ENCODE results near the gene BEGAIN.

The BEGAIN gene

DNA sequence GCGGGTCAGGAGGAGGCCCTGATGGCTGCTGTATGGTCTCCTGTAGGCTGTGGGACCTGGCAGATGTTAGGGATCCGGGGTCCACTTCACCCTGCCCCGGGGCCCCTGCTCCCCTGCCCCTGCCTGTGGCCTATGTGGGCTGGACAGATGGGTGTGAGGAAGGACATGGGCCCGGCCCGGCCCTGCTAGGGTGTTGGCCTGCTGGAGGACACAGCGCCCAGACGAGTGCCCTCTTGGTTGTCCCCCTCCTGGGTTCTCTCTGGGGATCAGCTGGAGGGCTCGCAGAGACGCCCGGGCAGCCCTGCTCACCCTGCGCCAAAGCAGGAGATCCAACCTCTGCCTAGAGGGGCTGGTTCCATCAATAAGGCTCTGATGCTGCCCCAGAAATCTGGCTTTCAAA lies 36.2 kb downstream of the BEGAIN start:
- no peak overlapping the region for H3K4me3 ChIP-seq (replicated peaks; ENCODE audit: low read depth, low read length)
- no peak for TF ChIP-seq CTCF (IDR thresholded peaks at IDR 0.05; ENCODE audit: low read depth, low read length, missing control alignments)
- no peak for DNase-seq (ENCODE audit: extremely low read depth, low read depth)

GRCh38 chr14:100549834-100550625 lies 37.2 kb downstream of the BEGAIN start:
- no peak overlapping the region for H3K4me3 ChIP-seq (replicated peaks; ENCODE audit: low read depth, low read length)
- no peak for TF ChIP-seq CTCF (IDR thresholded peaks at IDR 0.05; ENCODE audit: low read depth, low read length, missing control alignments)
- DNase-seq (ENCODE audit: extremely low read depth, low read depth) = no peak

DNA sequence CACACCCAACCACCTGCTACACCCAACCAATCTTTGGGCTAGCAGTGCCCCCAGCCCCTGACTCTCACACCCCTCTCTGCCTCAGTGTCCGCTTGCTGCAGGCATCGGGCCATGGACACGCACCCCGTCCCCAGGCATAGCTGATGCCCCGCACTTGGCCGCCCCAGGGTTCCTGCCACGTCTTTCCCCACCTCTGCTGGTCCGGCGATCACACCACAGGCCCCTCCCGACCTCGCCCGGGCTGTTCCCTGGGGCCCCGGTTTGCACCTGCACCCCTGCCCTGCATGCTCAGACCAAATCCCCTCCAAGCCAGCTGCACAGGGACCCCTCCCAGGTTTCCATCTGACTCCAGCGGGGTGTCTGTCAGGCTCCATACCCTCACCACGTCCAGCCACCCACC lies 38.3 kb downstream of the BEGAIN start:
- H3K4me3 ChIP-seq (replicated peaks; ENCODE audit: low read depth, low read length) = no peak overlapping the region
- no peak for TF ChIP-seq CTCF (IDR thresholded peaks at IDR 0.05; ENCODE audit: low read depth, low read length, missing control alignments)
- DNase-seq (ENCODE audit: extremely low read depth, low read depth) = no peak

GRCh38 chr14:100548295-100548655 lies 38.9 kb downstream of the BEGAIN start:
- no peak for TF ChIP-seq CTCF (IDR thresholded peaks at IDR 0.05; ENCODE audit: low read depth, low read length, missing control alignments)
- H3K4me3 ChIP-seq (replicated peaks; ENCODE audit: low read depth, low read length) = no peak overlapping the region
- DNase-seq (ENCODE audit: extremely low read depth, low read depth) = no peak

DNA sequence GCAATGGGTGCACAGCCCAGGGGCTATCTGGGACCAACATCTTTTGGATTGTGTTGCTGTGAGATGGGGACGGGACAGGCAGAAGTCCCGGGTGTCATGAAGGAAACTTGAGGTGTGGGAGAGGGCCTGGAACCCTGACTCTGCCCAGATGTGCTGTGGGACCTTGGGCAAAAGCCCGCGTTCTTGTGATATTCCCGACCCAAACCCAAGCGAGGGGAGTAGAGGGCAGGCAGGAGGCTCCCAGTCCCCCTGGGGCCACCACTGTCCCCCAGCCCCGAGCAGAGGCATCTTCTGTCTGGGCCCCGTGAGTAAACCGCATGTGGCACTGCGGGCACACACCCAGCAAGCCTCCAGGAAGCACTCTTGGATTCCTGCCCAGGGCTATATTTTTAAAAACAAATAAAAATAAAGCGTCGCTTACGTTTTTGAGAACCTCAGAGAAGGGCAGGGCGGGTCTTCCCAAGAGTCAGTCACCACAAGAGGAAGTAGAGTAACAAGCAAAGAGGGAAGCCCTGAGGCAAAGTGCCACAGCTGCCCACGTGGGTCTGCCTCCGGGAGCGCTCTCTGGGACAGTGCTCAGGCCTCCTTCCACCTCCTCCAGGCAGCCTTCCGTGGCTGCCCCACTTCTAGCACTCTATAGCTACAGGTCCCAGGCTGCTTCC lies 39.5 kb downstream of the BEGAIN start:
- DNase-seq (ENCODE audit: extremely low read depth, low read depth) = no peak
- no peak overlapping the region for H3K4me3 ChIP-seq (replicated peaks; ENCODE audit: low read depth, low read length)
- TF ChIP-seq CTCF (IDR thresholded peaks at IDR 0.05; ENCODE audit: low read depth, low read length, missing control alignments) = no peak

DNA sequence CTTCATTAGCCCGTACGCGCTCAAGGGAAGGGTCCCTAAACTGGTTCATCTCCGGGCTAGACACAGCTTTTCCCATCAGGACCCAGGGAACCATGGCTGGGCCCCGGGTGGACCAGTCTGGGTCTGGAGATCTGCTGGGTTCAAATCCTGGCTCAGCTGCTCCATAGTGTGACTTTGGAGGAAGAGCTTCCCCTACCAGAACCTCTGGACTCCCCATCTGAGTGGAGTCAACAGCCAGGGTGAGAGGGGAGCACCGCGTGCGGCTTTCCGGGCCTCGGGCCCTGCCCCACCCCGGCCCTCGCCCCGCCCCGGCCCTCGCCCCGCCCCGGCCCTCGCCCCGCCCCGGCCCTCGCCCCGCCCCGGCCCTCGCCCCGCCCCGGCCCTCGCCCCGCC lies 41.2 kb downstream of the BEGAIN start:
- no peak overlapping the region for H3K4me3 ChIP-seq (replicated peaks; ENCODE audit: low read depth, low read length)
- no peak for TF ChIP-seq CTCF (IDR thresholded peaks at IDR 0.05; ENCODE audit: low read depth, low read length, missing control alignments)
- DNase-seq (ENCODE audit: extremely low read depth, low read depth) = no peak
